ENCODE data around the gene PAN2. TPM values are rescaled to one million over a fixed set of nuclear protein-coding genes. Genes with fewer than 3 reads are reported as not detected.

Gene PAN2
- polyA plus RNA-seq, 1 donor: 85.5 TPM

DNA sequence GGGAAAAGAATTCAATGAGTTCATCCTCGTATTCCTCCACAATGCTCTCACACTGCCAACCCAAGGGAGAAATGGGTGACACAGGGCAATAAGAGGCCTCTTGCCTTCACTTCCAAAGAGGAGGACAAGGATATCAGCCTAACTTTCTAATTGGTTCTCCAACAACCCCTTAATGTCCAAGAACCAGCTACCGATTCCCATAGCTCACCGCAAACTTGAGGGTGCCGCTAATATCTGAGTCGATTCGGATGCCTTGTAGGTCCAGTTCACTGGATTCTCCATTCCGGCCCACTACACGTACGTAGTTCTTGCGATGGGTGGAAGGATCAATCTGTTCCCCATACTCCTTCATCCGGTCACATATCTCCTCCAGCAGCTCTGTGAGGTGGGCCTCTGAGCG, 22.8 kb downstream of the PAN2 start:
- no peak overlapping the region for H3K27ac ChIP-seq (ENCODE audit: low read length)
- H3K4me1 ChIP-seq (ENCODE audit: control insufficient read depth, insufficient read depth, low read length): peaks cover 5% of the 10 kb centered on the region
- DNase-seq: no peak
- no peaks in the 10 kb centered on the region for H3K27me3 ChIP-seq (ENCODE audit: control insufficient read depth, insufficient read depth, low read length)
- 100% methylated on average over 2 of the region's 12 CpGs for WGBS (ENCODE audit: insufficient coverage, low lambda C conversion rate)
- H3K36me3 ChIP-seq (ENCODE audit: control insufficient read depth, insufficient read depth, low read length): peaks cover 54% of the 10 kb centered on the region
- no peaks in the 10 kb centered on the region for H3K9me3 ChIP-seq (ENCODE audit: control insufficient read depth, low read depth, low read length)
- H3K4me3 ChIP-seq (ENCODE audit: low read length): no peak overlapping the region

GRCh38 chr12:56308714-56309113, 25.1 kb downstream of the PAN2 start:
- H3K36me3 ChIP-seq (ENCODE audit: control insufficient read depth, insufficient read depth, low read length): peaks cover 57% of the 10 kb centered on the region
- no CpG with 5 or more reads among the region's 3 CpGs for WGBS (ENCODE audit: insufficient coverage, low lambda C conversion rate)
- H3K27me3 ChIP-seq (ENCODE audit: control insufficient read depth, insufficient read depth, low read length): no peaks in the 10 kb centered on the region
- no peak for DNase-seq
- H3K9me3 ChIP-seq (ENCODE audit: control insufficient read depth, low read depth, low read length): no peaks in the 10 kb centered on the region
- H3K4me3 ChIP-seq (ENCODE audit: low read length): no peak overlapping the region
- no peak overlapping the region for H3K27ac ChIP-seq (ENCODE audit: low read length)
- no peaks in the 10 kb centered on the region for H3K4me1 ChIP-seq (ENCODE audit: control insufficient read depth, insufficient read depth, low read length)

DNA sequence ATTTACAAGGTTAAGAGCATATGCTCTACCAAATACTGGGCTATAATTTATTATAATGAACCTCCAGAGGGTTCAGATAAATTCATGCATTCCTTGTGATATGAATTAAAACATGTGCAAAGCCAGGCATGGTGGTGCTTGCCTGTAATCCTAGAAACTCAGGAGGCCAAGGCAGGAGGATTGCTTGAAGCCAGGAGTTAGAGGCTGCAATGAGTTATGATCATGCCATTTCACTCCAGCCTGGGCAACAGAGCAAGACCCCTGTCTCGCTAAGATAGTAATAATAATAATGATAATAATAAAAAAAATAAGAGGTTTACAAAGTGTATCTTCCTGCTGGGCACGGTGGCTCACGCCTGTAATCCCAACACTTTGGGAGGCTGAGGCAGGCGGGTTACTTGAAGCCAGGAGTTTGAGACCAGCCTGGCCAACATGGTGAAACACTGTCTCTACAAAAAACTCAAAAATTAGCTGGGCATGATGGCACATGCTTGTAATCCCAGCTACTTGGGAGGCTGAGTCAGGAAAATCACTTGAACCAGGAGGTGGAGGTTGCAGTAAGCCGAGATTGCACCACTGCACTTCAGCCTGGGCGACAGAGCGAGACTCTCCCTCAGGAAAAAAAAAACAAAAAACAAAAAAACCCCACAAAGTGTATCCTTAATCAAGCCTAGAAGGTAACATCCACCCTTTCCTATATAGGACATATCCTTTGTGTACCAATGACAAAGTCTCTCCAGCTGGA, 26.4 kb downstream of the PAN2 start:
- H3K9me3 ChIP-seq (ENCODE audit: control insufficient read depth, low read depth, low read length): no peaks in the 10 kb centered on the region
- H3K4me3 ChIP-seq (ENCODE audit: low read length): no peak overlapping the region
- no peak overlapping the region for H3K27ac ChIP-seq (ENCODE audit: low read length)
- no peaks in the 10 kb centered on the region for H3K27me3 ChIP-seq (ENCODE audit: control insufficient read depth, insufficient read depth, low read length)
- WGBS (ENCODE audit: insufficient coverage, low lambda C conversion rate): no CpG with 5 or more reads among the region's 7 CpGs
- no peak for DNase-seq
- H3K36me3 ChIP-seq (ENCODE audit: control insufficient read depth, insufficient read depth, low read length): peaks cover 64% of the 10 kb centered on the region
- H3K4me1 ChIP-seq (ENCODE audit: control insufficient read depth, insufficient read depth, low read length): peaks cover 3% of the 10 kb centered on the region

DNA sequence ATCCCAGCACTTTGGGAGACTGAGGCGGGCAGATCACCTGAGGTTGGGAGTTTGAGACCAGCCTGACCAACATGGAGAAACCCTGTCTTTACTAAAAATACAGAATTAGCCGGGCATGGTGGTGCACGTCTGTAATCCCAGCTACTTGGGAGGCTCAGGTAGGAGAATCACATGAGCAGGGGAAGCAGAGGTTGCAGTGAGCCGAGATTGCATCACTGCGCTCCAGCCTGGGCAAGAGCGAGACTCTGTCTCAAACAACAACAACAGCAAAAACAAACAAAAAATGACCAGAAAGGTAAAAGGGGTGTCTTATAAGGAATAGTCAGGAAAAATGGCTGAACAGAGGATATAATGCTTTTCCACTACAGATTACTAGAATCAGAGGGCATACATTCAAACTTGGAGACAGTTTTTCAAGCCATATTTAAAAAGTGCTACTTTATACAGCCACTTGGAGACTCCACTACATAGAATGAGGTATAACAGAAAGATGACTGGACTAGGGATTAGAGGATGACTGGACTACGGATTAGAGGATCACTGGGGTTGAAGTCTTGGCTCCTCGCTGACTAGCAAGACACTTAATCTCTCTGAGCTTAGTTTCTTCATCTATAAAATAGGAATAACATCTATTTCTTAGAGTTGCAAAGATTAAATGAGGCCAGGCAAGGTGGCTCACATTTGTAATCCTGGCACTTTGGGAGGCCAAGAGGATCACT, 28.8 kb downstream of the PAN2 start:
- 100% methylated on average over 3 of the region's 8 CpGs for WGBS (ENCODE audit: insufficient coverage, low lambda C conversion rate)
- Histone ChIP-seq H3K27me3 (ENCODE audit: control insufficient read depth, insufficient read depth, low read length) (no peaks in the 10 kb centered on the region), H3K36me3 (ENCODE audit: control insufficient read depth, insufficient read depth, low read length) (peaks cover 50% of the 10 kb centered on the region), H3K27ac (ENCODE audit: low read length) (no peak overlapping the region), H3K9me3 (ENCODE audit: control insufficient read depth, low read depth, low read length) (no peaks in the 10 kb centered on the region), H3K4me3 (ENCODE audit: low read length) (no peak overlapping the region), H3K4me1 (ENCODE audit: control insufficient read depth, insufficient read depth, low read length) (peaks cover 18% of the 10 kb centered on the region)
- DNase-seq: no peak

DNA sequence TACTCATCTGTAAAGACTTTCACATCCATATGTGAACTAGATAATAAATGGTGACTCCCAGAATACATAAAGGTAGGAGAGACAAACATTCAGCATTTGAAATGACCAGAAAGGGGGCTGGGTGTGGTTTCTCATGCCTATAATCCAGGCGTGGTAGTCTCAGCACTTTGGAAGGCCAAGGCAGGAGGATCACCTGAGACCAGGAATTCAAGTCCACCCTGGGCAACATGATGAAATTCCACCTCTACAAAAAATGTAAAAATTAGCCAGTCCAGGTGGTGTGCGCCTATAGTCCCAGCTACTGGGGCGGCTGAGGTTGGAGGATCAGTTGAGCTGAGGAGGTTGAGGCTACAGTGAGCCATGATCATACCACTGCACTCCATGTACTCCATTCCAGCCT, 29.5 kb downstream of the PAN2 start:
- H3K36me3 ChIP-seq (ENCODE audit: control insufficient read depth, insufficient read depth, low read length): peaks cover 45% of the 10 kb centered on the region
- H3K27me3 ChIP-seq (ENCODE audit: control insufficient read depth, insufficient read depth, low read length): no peaks in the 10 kb centered on the region
- no peak for DNase-seq
- no peaks in the 10 kb centered on the region for H3K9me3 ChIP-seq (ENCODE audit: control insufficient read depth, low read depth, low read length)
- H3K4me1 ChIP-seq (ENCODE audit: control insufficient read depth, insufficient read depth, low read length): peaks cover 18% of the 10 kb centered on the region
- no peak overlapping the region for H3K27ac ChIP-seq (ENCODE audit: low read length)
- no CpG with 5 or more reads among the region's 3 CpGs for WGBS (ENCODE audit: insufficient coverage, low lambda C conversion rate)
- no peak overlapping the region for H3K4me3 ChIP-seq (ENCODE audit: low read length)

DNA sequence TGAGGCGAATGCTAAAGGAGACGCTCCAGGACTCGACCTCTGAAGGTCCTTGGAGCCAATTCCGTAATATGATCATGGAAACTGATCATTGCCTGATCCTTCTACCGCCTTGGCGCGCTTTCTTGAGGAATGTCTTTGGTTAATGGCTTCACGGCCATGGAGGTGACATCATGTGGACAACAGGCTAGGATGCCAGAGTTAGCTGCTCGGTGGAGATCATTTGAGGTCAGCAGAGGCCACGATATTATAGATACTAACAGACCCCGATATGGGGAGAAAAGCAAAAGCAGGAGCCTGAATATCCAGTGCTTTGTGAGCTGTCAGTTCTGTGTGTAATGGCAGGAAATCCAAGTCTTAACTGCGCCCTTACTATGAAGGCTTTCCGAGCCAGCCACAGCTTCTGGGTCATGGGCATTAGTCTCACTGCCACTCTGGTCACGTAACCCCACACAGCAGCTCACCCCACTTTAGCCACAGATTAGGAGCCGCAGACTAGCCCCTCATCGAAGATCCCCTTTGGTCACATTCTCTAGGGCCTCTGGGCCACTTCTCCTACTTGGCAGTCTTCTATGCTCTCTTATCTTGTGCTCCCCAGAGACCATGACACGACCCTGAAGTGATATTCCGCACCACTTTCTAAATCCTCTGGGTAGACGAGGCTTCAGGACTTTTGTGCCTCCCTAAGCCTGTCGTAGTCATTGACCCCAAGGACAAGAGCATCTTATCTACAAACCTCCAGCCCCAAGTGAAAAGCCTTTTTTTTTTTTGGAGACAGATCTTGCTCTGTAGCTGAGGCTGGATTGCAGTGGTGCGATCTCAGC, 32.9 kb downstream of the PAN2 start:
- no peaks in the 10 kb centered on the region for H3K27me3 ChIP-seq (ENCODE audit: control insufficient read depth, insufficient read depth, low read length)
- no peaks in the 10 kb centered on the region for H3K9me3 ChIP-seq (ENCODE audit: control insufficient read depth, low read depth, low read length)
- peak overlapping the region; percentile 94 for H3K27ac ChIP-seq (ENCODE audit: low read length)
- H3K4me1 ChIP-seq (ENCODE audit: control insufficient read depth, insufficient read depth, low read length): peaks cover 27% of the 10 kb centered on the region
- peaks cover 36% of the 10 kb centered on the region for H3K36me3 ChIP-seq (ENCODE audit: control insufficient read depth, insufficient read depth, low read length)
- no peak for DNase-seq
- peak overlapping the region; percentile 84 for H3K4me3 ChIP-seq (ENCODE audit: low read length)
- WGBS (ENCODE audit: insufficient coverage, low lambda C conversion rate): no CpG with 5 or more reads among the region's 21 CpGs

DNA sequence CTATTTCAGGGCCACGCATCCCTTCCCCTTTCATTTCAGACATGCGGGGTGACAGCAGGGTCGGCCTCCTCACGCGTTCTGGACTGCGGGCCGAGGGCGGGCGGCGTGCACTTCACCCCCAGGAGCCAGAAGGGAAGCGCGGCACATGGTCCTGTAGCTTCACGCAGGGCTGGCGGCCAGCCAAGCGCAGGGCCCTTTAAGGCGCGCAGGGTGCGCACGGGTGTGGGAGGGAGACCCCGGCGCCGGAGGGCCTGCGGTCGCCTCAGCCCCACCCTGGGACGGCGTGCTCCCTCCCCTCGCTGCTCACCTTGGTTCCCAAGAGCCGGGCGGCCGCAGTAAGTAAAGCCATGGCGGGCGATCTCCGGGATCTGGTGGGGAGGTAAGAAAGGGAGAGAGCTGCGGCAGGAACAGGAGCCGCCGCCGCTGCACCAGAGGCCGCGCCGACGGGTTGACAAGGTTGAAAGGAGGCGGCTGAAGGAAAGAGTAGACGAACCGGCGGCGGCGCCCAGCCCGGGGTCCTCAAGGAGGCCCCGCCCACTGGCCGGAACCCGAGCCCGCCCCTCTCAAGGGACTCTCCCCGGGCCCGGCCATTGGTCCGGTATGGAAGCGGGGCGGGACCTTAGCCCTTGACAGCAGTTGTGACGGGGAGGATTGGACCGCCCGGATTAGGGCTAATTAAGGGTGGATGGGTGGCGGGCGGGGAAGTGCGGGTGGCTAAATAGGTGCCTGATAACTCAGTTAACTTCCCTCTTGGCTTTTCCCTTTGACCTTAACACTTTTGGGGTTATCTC, 33.8 kb downstream of the PAN2 start, which contains the start of gene CS:
Gene CS, minus strand, starts transcription at position 478 of the 791 bp plus-strand sequence. Its CDS starts 129 bp downstream, at position 349.
- Histone ChIP-seq H3K4me3 (ENCODE audit: low read length) (peak within 1 kb of the TSS; percentile 84), H3K9me3 (ENCODE audit: control insufficient read depth, low read depth, low read length) (no peaks in the 10 kb centered on the region), H3K36me3 (ENCODE audit: control insufficient read depth, insufficient read depth, low read length) (peaks cover 30% of the 10 kb centered on the region), H3K4me1 (ENCODE audit: control insufficient read depth, insufficient read depth, low read length) (peaks cover 27% of the 10 kb centered on the region), H3K27ac (ENCODE audit: low read length) (peak within 1 kb of the TSS; percentile 94), H3K27me3 (ENCODE audit: control insufficient read depth, insufficient read depth, low read length) (no peaks in the 10 kb centered on the region)
- WGBS (ENCODE audit: insufficient coverage, low lambda C conversion rate): no CpG with 5 or more reads among the region's 63 CpGs
- peak; percentile 98 for DNase-seq

GRCh38 chr12:56299308-56299852, 34.4 kb downstream of the PAN2 start:
- peak overlapping the region; percentile 94 for H3K27ac ChIP-seq (ENCODE audit: low read length)
- DNase-seq: peak; percentile 29 to 76
- H3K4me3 ChIP-seq (ENCODE audit: low read length): peak overlapping the region; percentile 84
- no peaks in the 10 kb centered on the region for H3K9me3 ChIP-seq (ENCODE audit: control insufficient read depth, low read depth, low read length)
- no CpG with 5 or more reads among the region's 10 CpGs for WGBS (ENCODE audit: insufficient coverage, low lambda C conversion rate)
- peaks cover 29% of the 10 kb centered on the region for H3K36me3 ChIP-seq (ENCODE audit: control insufficient read depth, insufficient read depth, low read length)
- H3K4me1 ChIP-seq (ENCODE audit: control insufficient read depth, insufficient read depth, low read length): peaks cover 27% of the 10 kb centered on the region
- H3K27me3 ChIP-seq (ENCODE audit: control insufficient read depth, insufficient read depth, low read length): no peaks in the 10 kb centered on the region

- H3K36me3 ChIP-seq (ENCODE audit: control insufficient read depth, insufficient read depth, low read length): peaks cover 23% of the 10 kb centered on the region
- no peak for DNase-seq
- peaks cover 27% of the 10 kb centered on the region for H3K4me1 ChIP-seq (ENCODE audit: control insufficient read depth, insufficient read depth, low read length)
- WGBS (ENCODE audit: insufficient coverage, low lambda C conversion rate): 83% methylated on average over 1 of the region's 5 CpGs
- no peaks in the 10 kb centered on the region for H3K27me3 ChIP-seq (ENCODE audit: control insufficient read depth, insufficient read depth, low read length)
- no peaks in the 10 kb centered on the region for H3K9me3 ChIP-seq (ENCODE audit: control insufficient read depth, low read depth, low read length)
- H3K4me3 ChIP-seq (ENCODE audit: low read length): peak overlapping the region; percentile 84
- H3K27ac ChIP-seq (ENCODE audit: low read length): peak overlapping the region; percentile 94
Measured at GRCh38 chr12:56298828-56299227, 35.0 kb downstream of the PAN2 start.
